LHCN-M2 (cell line): ENCODE data around the gene HIVEP3. TPM values are rescaled to one million over a fixed set of nuclear protein-coding genes. Genes with fewer than 3 reads are reported as not detected.

ENCODE experiments used
- DNase-seq: peaks from one replicate; pipeline ENCODE4 v3.0.0-alpha.2; 2012; ENCODE audit warnings: low read depth
- total RNA-seq: library from RNA; depleted of rRNA; stranded (reverse); fragments of >200 nt; gene quantifications from 2 replicates; pipeline ENCODE4 v1.2.3, GENCODE V29; 2014

HIVEP3 gene
- total RNA-seq, 1 experiment from 2014 or later = 2.1 TPM

- DNase-seq = peak; percentile 39
Measured at GRCh38 chr1:41633764-41634163, 285.0 kb downstream of the HIVEP3 start.

GRCh38 chr1:41632781-41633575 is 285.7 kb downstream of the HIVEP3 start:
- DNase-seq = no peak

GRCh38 chr1:41631971-41632370 is 286.8 kb downstream of the HIVEP3 start:
- DNase-seq = peak; percentile 75

GRCh38 chr1:41631154-41631553 is 287.6 kb downstream of the HIVEP3 start:
- no peak for DNase-seq

- peak; percentile 93 for DNase-seq
Measured at GRCh38 chr1:41629571-41629970, 289.2 kb downstream of the HIVEP3 start.

- peak; percentile 35 for DNase-seq
Measured at GRCh38 chr1:41629141-41629540, 289.6 kb downstream of the HIVEP3 start.

- no peak for DNase-seq
Measured at GRCh38 chr1:41627491-41628280, 291.0 kb downstream of the HIVEP3 start.

GRCh38 chr1:41626616-41627375 is 291.9 kb downstream of the HIVEP3 start:
- DNase-seq = peak; percentile 77

- DNase-seq = peak; percentile 81
Measured at GRCh38 chr1:41626146-41626545, 292.6 kb downstream of the HIVEP3 start.

GRCh38 chr1:41623736-41624135 is 295.0 kb downstream of the HIVEP3 start:
- DNase-seq = no peak

- DNase-seq = peak; percentile 24
Measured at GRCh38 chr1:41622859-41623732, 295.6 kb downstream of the HIVEP3 start.

- peak; percentile 49 for DNase-seq
Measured at GRCh38 chr1:41622402-41622801, 296.3 kb downstream of the HIVEP3 start.

GRCh38 chr1:41621791-41622190 is 296.9 kb downstream of the HIVEP3 start:
- no peak for DNase-seq

GRCh38 chr1:41621256-41621655 is 297.5 kb downstream of the HIVEP3 start:
- no peak for DNase-seq

- no peak for DNase-seq
Measured at GRCh38 chr1:41620365-41621169, 298.2 kb downstream of the HIVEP3 start.

GRCh38 chr1:41619511-41620364 is 299.0 kb downstream of the HIVEP3 start:
- DNase-seq = no peak

- no peak for DNase-seq
Measured at GRCh38 chr1:41618871-41619270, 299.9 kb downstream of the HIVEP3 start.

- no peak for DNase-seq
Measured at GRCh38 chr1:41618066-41618825, 300.5 kb downstream of the HIVEP3 start.
